GM13977 (cell line): Measurements from ENCODE around the gene SESTD1.

Source experiments
- DNase-seq: peaks from one replicate; pipeline ENCODE4 v3.0.0; 2012; ENCODE audit warnings: low spot score
- in situ Hi-C: fragments of 300-500 bp; cut with MboI; formaldehyde crosslinking; loops from one replicate; pipeline ENCODE4 v1.12.0; 2022; ENCODE audit warnings: low sequenced_read_pairs, low pct_unique_long_range_greater_than_20kb, mixed read lengths, inconsistent platforms; ENCODE audit not compliant: unreplicated experiment
- TF ChIP-seq, protein P1 (sequence below): IDR thresholded peaks from 2 replicates; pipeline ENCODE4 v1.5.1; 2012; ENCODE audit warnings: mild to moderate bottlenecking, control low read depth; ENCODE audit not compliant: insufficient read depth; ENCODE audit errors: extremely low read depth, missing control alignments

SESTD1 gene

DNA sequence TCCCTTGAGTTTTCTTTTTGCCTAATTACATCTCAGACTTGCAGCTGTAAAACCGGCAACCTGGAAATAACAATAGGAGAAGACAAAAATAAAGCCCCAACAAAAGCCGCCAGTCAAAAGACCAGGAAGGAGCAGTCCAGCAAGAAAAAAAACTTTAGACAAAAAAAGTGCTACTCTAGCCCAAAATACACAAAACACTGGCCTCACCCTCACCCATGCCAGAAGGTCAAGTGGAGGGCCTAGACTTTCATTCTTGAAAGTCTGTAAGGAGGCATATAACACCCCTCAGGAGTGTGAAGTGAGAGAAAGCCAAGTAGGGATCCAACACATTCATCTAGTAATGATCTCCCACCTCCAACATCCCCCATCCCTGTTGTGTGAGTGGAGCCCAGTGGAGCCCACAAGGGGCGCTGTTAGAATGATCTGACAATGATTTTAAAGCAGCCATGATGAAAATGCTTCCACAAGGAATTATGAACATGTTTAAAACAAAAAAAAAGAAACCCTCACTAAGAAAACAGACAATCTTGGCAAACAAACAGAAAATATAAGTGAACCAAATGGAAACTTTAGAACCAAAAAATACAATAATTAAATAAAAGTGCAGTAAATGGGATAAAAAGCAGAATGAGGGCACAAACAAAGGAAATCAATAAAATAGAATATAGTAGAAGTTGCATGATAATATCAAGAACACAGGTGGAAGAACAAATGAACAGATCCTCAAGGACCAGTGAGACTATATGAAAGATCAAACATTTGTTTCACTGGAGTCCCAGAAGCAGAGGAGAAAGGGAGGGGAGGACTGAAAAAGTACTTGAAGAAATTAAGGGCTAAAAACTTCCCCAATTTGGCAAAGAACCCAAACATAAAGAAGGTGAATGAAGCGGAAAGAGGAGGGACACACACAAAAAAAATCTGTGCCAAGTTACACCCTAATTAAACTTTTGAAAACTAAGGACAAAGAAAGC, 23.9 kb downstream of the SESTD1 start:
- TF ChIP-seq, protein P1, sequence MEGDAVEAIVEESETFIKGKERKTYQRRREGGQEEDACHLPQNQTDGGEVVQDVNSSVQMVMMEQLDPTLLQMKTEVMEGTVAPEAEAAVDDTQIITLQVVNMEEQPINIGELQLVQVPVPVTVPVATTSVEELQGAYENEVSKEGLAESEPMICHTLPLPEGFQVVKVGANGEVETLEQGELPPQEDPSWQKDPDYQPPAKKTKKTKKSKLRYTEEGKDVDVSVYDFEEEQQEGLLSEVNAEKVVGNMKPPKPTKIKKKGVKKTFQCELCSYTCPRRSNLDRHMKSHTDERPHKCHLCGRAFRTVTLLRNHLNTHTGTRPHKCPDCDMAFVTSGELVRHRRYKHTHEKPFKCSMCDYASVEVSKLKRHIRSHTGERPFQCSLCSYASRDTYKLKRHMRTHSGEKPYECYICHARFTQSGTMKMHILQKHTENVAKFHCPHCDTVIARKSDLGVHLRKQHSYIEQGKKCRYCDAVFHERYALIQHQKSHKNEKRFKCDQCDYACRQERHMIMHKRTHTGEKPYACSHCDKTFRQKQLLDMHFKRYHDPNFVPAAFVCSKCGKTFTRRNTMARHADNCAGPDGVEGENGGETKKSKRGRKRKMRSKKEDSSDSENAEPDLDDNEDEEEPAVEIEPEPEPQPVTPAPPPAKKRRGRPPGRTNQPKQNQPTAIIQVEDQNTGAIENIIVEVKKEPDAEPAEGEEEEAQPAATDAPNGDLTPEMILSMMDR = peak; percentile 5
- in situ Hi-C loops = no loop called here
- DNase-seq = no peak

DNA sequence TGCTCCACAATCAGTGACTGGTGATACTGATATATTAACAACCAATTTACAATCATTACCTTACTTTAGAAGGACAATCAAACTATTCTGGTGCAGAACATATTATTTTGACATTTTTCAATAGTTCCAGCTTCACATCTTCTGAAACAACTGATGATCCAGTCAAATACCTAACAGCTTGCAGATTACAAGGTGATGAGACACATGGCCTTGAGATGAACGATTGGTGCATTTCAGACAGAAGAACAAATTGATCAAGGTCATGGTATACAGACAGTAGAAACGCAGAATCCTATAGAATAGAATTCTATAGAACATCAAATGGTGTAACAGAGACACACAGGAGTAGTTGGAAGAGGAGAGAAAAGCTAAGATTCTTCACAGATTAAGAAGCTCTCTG, 24.8 kb downstream of the SESTD1 start:
- in situ Hi-C loops = no loop called here
- no peak for DNase-seq
- TF ChIP-seq, protein P1 = no peak

DNA sequence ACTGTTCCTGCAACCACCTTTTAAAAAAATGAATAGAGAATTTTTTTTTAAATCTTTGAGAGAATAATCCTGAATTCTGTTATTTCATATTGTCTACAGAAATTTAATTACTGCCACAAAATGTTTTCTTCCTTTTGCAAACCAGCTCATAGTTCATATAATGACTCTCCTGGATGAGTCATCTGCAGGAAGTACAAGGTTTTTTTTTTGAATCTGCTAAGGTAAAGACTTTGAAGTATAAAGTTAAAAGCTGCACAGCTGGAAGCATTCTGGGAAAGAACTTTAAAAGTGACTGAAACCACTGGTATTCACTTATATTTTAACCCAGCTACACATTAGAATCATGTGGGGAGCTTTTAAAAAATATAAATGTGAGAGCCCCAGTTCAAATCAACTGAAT, 25.4 kb downstream of the SESTD1 start:
- TF ChIP-seq, protein P1 = no peak
- in situ Hi-C loops = no loop called here
- DNase-seq = no peak

DNA sequence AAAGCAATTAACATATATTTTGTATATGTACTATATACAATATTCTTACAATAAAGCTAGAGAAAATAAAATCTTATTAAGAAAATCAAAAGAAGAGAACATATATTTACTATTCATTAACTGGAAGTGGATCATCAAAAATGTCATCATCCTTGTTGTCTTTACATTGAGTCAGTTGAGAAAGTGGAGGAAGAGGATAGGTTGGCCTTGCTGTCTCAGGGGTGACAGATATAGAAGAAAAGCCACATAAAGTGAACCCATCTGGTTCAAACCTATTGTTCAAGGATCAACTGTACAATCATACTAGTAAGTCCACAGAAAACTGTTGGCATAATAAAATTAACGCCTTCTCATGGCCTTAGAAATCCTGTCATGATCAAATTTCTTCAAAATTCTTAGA, 26.6 kb downstream of the SESTD1 start:
- in situ Hi-C loops = no loop called here
- TF ChIP-seq, protein P1 = no peak
- DNase-seq = no peak

DNA sequence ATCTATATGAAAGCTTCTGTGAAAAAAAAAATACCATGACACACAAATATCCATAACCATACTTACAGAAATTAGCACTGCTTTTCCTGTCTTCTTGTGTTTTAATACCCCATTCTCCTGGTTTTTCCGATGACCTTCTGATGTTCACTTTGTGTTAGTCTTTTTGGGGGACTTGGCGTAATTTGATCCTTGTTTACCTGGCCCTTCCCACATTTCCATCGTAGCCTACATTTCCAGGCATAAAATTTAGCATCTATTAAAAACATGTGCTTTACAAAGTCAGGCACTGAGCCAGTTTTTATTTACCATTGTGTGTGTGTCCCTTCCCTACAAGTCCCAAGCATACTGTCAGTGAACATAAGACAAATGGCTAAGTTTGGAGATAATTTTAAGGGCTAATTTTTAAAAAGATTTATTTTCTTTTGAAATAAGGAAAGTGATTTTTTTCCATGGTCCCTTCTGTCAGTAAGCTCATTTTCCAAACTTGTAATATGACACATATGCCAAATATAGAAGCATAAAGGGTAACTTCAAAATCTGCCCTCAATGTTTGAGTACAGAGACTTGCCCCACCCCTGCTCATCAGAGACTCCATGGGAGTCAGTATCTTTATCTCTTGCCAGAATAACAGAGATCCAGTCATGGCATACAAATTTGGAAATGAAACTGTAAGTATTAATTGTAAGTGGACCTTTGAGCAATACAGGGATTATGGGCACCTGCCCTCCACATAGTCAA, 27.3 kb downstream of the SESTD1 start:
- in situ Hi-C loops = no loop called here
- TF ChIP-seq, protein P1 = no peak
- no peak for DNase-seq

DNA sequence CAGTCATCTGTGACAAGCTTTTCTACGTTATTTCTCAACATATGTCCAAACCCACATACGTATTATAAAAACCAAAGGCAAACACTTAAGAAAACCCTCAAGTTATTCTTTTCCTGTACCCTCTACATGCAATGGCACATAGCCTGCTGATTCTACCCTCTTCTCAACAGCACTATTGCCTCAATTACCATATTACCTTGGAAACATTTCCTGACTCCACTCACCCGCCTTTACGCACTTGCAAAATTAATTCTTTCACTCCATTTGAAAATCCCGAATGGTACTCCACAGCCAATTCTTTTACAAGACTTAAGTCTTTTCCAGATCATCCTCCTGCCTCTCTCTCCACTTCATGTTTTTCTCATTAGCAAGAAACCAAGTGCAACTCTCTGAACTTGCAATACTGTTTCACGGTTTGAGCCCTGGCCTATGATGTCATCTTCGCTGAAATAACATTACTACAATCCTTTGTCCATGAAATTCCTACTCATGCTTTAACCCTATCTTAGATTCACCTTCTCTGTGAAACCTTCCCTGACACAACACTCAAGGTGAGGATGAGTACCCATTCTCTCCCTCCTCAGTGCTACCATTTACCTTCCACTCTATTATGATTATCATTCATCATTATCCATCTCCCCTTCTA, 29.0 kb downstream of the SESTD1 start:
- in situ Hi-C loops = no loop called here
- DNase-seq = no peak
- TF ChIP-seq, protein P1 = no peak
